GM12865 (cell line): ENCODE results near the gene SOX30.
A peak's percentile ranks its signal among the peaks of the same experiment; 100 is the strongest.

Experiments
- DNase-seq: peaks from one replicate; pipeline ENCODE4 v3.0.0; 2010; ENCODE audit warnings: low read depth
- H3K4me3 ChIP-seq: 2 replicates; pipeline ENCODE4 v1.5.1; 2011; ENCODE audit warnings: mild to moderate bottlenecking, low read depth, low read length, control low read depth
- CTCF ChIP-seq: IDR thresholded peaks from 2 replicates; pipeline ENCODE4 v1.5.1; 2011; ENCODE audit warnings: low read length, control low read depth, low read depth, inconsistent platforms; ENCODE audit not compliant: insufficient read depth; ENCODE audit errors: missing control alignments

Gene SOX30

GRCh38 chr5:157671592-157672330 lies 19.5 kb upstream of the SOX30 start:
- no peak for DNase-seq
- H3K4me3 ChIP-seq = peak overlapping the region; percentile 58
- TF ChIP-seq CTCF = no peak

DNA sequence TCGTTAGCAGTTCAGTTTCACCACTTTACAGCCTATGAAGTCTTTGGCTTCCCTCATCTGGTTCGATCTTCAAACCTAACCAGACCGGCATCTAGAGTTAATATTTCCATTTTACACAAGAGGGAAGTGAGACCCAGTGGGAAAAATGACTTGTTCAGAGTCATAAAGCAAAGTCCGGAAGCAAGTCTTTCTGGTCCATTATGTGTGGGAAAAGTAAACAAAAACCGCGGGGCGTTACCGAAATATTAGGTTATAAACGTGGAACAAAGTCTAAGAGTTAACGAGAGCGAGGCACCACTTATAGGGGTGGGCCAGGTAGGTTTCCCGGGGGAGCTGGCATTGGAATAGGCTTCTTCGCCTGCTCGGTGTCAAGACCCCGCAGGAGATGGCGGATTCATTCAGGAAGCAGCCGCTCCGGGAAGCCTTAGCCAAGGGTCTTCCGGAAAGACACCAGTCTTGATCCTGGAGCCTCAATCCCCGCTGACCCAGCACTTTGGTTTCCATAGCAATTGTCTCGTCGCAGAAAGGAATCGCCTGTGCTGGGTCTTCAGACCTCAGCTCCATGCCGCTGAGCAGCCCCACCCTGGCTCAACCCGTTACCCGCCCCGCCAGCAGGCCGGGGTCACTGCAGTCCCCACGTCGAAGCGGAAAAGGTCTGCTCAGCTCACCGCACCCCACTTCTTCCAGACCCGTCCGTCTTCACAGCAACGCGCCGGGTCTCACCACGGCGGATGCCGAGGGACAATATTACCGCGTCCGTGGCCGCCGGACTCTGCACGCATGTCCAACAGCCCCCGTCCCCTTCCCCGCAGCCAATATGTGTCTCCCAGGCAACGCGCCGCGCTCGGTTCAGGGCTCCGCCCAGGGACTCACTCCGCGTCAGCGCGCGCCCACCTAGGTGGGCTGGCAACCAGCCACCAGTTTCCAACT lies 18.7 kb upstream of the SOX30 start, which contains the start of gene C5orf52:
Gene C5orf52, plus strand, starts transcription at position 872 of the 930 bp plus-strand sequence. CDS start 82 bp downstream, outside the sequence.
- peak within 1 kb of the TSS; percentile 58 for H3K4me3 ChIP-seq
- DNase-seq = peak; percentile 31

DNA sequence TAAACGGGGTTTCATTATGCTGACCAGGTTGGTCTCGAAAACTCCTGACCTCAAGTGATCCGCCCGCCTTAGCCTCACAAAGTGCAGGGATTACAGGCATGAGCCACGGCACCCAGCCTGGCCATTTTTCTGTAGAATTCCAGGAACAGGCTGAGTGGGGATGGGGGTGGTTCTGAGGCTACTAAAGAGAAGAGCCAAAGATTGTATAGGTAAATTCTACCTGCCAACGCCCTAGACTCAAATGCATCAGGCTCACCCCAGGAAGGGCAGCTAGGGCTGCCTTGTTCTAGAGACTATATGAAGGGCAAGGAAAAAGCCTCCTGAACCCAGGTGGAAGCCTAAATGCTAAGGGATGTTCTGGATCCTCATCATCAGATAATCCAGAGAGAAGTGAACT lies 17.5 kb upstream of the SOX30 start:
- DNase-seq = no peak
- no peak for TF ChIP-seq CTCF
- no peak overlapping the region for H3K4me3 ChIP-seq

More for the DNA sequence above, 18.7 kb upstream of the SOX30 start, which contains the start of gene C5orf52:
- no peak for TF ChIP-seq CTCF

GRCh38 chr5:157668356-157668755 lies 16.1 kb upstream of the SOX30 start:
- no peak overlapping the region for H3K4me3 ChIP-seq
- no peak for DNase-seq
- TF ChIP-seq CTCF = no peak

- no peak for DNase-seq
- H3K4me3 ChIP-seq = no peak overlapping the region
- TF ChIP-seq CTCF = no peak
Measured at GRCh38 chr5:157665467-157666070, 13.3 kb upstream of the SOX30 start.

- no peak overlapping the region for H3K4me3 ChIP-seq
- no peak for TF ChIP-seq CTCF
- no peak for DNase-seq
Measured at GRCh38 chr5:157659868-157660660, 7.8 kb upstream of the SOX30 start.
